ENCODE measurements around the gene LSAMP. TPM values are rescaled to one million over a fixed set of nuclear protein-coding genes. Genes with fewer than 3 reads are reported as not detected.
"Not testable (repeated sequence)": the region's sequence is repeated elsewhere in the genome, so short reads cannot be mapped to it uniquely, and the experiment has no call there.

LSAMP gene
- polyA plus RNA-seq, 4 donors: 12.7 to 16.7 (median 14.2) TPM

DNA sequence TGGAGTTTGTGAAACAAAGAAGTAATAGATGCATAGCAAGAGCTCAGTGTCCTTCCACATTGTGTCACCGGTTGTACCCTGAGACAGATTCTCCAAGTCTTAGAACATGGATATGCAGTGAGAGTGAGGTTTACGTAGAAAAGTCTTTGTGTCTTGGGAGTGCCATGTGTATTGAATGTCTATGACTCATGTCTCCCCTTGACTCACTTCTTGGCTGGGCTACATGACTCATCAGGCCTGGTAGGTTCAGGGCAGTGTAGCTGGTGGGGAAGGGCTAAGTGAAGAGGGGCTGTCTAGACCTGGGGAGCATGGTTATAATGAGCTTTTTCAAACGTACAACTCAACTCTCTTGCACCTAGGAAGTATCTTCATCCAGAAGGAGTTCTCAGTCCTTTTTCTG, 654.5 kb downstream of the LSAMP start:
- DNase-seq (ENCODE audit: low read depth in 4 of 4, low spot score in 3 of 4): no peak

DNA sequence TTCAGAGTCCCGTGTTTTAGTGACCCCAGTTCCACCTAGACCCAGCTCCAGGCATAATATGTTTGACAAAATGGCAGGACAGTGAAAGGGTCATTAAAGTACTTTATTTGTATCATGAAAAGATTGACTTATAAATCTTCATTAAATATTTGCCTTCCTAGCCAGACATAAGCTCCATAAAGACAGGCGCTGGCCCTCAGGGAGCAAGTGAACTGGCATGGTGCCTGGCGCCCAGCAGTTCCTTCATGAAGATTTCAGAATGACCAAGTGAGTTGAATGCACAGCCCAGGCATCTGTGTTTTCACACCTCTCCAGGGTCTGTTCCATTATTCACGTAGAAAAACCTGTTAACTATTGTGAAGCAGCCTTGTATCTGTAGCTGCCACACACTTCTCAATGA, 655.8 kb downstream of the LSAMP start:
- no peak for DNase-seq (ENCODE audit: low read depth in 4 of 4, low spot score in 3 of 4)

DNA sequence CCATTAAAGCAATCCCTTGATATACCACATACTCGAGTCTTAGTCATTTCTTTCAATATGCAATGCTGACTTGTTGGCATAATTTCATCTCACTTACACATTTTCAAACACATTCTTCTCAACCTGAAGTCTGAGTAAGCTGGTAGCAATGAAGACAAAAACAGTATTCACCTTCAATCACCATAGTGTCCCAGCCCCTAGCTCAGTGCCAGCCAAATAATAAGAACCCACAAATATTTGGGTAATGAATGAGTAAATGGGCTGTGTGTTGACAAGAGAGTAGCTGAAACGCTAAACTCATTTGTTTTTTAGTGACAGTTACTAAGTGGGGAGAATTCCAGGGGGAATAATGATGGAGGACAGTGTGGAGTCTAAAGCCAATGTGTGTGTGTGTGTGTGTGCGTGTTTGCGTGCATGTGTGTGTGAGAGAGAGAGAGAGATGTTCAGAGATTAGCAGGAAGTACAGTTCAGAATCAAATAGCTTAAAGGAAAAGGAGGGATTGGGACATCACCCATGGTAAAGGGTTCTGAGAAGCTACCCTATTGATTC, 656.3 kb downstream of the LSAMP start:
- DNase-seq (ENCODE audit: low read depth in 4 of 4, low spot score in 3 of 4): no peak

DNA sequence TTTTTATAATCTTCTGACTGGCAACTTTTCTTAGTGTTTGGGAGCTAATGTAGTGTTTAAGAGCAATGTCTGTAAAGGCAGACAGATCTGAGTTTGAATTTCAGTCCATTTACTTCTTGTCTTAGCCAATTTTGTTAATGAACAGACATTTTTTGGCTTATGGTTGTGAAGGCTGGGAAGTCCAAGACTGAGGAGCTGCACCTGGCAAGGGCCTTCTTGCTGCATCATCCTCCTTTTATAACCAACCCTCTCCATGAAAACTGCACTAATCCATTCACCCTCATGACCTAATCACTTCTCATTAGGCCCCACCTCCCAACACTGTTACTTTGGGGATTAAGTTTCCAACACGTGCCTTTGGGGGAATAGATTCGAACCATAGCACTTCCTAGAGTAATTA, 657.5 kb downstream of the LSAMP start:
- DNase-seq (ENCODE audit: low read depth in 4 of 4, low spot score in 3 of 4): no peak

DNA sequence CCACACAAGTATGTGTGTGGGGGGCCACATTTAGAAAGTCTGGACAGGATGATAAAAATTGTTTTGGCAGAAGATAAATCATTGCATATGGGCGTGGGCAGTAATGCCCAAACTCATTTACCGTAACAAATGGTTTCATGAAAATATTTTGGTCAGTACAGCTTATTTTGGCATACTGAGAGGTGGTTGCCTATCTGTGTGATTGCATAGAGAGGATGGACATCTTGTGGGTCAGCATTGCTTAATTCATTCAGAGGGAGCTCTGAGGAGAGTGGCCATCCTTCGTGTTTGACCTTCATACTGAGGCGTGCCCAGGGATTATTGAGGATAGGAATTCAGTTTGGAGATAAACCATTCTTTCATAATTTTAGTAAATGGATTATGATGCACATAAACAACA, 659.5 kb downstream of the LSAMP start:
- no peak for DNase-seq (ENCODE audit: low read depth in 4 of 4, low spot score in 3 of 4)

DNA sequence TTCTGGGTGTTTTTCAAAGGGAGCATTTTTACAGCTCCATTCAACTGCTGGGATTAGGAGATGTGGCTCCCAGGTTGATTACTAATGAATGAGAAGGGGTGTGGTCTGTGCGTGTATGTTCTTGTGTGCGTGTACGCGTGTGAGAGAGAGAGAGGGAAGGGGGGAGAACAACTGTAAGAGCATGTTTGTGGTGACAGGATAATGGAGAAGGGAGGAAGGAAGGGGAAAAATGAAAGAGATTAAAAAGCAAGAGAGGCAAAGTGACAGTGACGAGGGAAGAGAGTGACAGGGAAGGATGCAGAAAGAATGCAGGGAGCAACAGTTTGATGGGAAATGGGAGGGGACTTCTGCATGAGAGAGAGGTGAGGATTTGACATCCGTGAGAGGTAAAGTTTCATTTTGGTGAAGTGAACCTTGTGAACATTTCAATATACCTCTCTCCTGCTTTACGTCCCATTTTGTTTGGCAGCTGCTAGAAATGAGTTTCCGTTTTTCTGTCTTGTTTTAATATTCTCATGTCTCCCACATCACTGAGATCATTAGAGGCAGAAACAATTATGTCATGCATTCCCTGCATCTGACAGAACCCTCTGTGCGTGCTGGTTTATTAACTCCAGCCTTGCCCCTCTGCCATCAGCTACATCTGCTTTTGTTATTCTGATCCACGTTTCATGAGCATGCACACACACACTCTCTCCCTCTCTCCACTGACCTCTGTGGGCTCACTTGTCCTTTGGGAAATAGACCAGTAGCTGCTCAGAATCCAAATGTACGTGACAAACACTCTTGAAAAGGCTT, 660.3 kb downstream of the LSAMP start:
- peak in 1 of 4 donors; percentile 8 for DNase-seq (ENCODE audit: low read depth in 4 of 4, low spot score in 3 of 4)

DNA sequence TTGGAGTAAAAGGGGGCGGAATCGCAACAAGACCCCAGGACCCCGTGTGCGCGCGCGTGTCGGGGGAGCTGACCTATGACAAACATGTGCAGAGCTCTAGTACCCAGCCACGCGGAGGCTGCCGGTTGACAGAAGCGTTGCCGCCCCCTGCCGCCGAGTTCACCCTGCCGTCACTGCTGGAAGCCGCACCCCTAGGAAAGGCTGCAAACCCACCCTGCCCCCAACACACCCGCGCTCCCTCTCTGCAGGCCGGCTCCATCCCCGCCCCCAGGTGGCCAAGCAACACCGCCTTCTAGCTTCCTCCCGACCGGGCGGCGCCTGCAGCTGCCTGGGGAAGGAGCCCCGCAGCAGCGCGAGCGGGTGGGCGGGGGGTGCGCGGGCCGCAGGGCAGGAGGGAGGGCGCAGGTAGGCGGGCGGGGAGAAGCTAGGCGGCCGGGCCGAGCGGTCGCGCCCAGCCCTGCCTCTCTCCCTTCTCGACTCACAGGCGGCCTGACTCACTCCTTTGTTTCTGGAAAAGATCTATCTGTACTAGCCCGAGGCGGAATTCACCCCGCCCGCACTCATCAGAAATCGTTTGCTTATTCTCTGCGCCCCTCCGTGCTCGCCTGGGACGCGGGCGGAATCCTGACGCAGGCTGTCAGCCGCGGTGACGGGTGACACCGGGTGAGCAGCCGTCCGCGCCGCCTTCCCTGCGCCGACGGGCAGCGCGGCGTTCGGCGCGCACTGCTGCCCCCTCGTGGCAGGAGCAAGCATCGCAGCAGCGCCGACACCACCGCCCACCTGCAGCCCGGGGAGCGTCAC, 661.1 kb downstream of the LSAMP start:
- DNase-seq (ENCODE audit: low read depth in 4 of 4, low spot score in 3 of 4): peak; percentile 84 to 90 (median 86)

DNA sequence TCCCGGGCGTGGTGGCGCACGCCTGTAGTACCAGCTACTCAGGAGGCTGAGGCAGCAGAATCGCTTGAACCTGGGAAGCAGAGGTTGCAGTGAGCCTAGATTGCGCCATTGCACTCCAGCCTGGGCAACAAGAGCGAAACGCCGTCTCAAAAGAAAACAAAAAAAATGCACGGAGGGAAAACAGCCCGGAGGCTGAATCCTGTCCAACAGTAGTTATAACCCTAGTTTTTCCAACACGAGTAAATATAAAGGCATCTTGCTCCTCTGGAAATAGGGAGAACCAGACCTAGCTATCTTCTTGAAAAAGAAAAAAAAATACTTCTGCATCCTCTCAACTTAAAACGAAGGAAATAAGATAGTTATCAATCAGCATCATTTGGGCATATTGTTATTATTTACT, 661.9 kb downstream of the LSAMP start:
- DNase-seq (ENCODE audit: low read depth in 4 of 4, low spot score in 3 of 4): not testable (repeated sequence)

DNA sequence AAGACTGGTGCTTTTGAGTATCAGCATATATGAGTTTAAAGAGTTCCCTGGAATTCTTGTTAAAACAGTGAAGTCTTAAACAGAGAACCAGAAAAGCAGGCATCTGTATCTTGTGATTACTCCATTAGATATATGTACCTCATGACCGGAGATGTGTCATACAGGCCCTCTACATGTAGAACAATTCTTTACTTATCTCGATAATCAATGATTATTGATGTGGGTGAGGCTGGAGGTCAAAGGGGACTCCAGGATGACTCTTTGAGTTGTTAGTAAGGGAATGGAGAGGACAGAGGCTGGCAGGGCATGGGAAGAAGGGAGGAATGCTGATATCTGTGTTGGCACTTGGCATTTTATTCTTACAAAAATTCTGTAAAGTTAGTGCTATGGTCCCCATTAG, 666.3 kb downstream of the LSAMP start:
- DNase-seq (ENCODE audit: low read depth in 4 of 4, low spot score in 3 of 4): no peak

DNA sequence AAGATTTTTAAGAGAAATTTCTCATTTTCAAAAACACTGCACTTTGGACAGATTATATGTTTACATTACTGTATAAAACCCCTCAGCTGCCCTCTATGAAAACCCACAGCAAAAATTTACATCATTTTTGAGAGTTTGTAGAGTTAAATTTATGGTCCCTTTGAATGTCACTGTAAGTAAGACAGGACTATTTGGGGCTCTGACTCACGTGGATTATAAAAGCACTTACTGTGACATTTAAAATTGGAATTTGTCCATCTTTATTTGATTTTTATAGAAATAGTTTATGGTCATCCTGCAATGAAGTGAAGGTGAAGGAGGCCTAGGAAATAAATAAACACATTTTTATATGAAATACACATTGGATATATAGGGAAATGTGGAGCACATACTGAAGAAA, 672.3 kb downstream of the LSAMP start:
- DNase-seq (ENCODE audit: low read depth in 4 of 4, low spot score in 3 of 4): no peak

DNA sequence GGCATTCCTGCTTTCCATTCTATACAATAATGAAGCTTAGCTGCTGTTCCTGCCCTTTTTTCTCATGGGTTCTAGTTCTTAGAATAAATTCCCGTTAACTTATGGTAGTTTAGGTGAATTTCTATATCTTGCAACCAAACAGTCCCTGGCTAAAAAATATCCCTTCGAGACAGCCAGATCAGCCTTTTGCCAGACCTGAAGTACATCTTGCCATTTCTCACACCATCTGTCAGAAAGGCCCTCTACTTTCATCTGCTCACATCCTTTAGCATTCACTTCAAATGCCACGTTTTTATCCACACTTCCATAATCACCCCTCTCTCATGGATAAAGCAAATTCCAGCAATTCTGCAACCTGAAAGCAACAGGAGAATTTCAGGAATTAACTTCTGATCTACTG, 676.6 kb downstream of the LSAMP start:
- DNase-seq (ENCODE audit: low read depth in 4 of 4, low spot score in 3 of 4): no peak

DNA sequence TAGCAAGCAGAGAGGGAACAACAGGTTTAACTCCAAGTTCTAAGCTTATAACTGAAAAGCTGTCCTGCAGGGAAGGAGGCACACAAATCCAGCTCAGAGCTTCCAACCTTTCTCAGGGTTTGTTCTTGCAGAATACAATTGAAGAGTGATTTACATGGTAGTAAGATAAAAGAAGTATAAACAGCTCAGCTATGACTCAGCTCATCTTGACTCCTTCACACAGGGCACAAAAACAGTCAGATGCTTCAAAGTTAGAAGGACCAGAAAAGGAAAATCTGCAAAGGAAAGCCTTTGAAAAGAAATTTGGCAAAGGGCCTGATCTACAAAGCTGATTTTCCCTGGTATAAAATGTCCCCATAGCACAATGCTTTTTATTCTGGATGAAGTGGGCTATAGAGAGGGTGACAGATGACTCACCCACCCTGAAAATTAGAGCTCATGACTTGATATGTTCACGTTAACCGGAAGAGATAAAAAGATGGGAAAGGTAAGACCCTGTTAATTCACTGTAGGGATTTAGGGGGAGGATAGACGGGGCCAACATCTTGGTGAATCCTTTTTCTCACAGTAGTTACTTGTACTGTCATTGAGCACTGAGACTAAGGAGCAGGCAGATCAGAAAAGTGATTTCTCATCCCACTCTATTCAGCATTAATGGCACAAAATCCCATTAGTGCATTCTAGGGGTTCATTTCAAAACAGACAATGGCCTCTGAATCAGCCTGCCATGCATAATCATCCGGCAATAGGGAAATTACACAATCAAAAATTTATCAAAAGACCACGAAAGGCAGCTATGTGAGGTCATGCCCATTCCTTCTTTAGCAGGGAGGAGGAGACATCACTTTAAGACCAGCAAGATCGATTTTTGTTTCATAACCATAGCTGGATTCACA, 678.5 kb downstream of the LSAMP start:
- DNase-seq (ENCODE audit: low read depth in 4 of 4, low spot score in 3 of 4): no peak

DNA sequence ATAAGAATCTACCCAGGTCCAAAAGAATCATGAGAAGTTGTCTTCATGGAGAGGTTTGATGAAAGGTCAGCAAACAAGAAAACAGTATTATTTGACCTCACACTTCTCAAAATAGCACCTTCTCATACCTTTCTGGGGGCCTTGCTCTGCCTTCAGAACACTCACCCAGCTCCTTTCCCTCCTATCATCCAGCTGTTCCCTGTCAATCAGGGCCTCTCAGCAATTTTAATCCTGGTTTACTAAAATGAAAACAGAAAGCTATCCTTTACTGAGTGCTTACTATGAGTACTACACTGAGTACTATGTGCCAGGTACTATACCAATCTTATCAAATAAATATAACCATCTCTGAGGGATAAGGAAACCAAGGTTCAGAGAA, 683.4 kb downstream of the LSAMP start:
- no peak for DNase-seq (ENCODE audit: low read depth in 4 of 4, low spot score in 3 of 4)

DNA sequence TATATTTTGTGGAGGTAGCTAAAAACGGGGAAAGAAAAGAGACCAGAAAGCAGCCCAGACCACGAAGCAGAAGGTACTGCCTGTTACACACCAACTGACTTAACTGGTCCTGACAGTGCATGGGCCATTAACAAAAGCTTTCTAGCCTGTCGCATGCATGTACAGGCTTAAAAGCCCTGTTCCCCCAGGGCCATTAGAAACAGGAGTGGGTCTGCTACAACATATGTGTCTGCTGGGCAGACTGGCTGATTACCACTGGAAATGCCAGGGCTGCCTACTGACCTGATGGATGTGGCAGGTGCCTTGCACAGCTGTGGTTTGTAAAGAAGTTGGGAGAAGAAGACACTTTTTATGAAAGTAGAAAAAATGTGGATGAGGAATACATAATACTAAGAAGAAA, 684.6 kb downstream of the LSAMP start:
- no peak for DNase-seq (ENCODE audit: low read depth in 4 of 4, low spot score in 3 of 4)

DNA sequence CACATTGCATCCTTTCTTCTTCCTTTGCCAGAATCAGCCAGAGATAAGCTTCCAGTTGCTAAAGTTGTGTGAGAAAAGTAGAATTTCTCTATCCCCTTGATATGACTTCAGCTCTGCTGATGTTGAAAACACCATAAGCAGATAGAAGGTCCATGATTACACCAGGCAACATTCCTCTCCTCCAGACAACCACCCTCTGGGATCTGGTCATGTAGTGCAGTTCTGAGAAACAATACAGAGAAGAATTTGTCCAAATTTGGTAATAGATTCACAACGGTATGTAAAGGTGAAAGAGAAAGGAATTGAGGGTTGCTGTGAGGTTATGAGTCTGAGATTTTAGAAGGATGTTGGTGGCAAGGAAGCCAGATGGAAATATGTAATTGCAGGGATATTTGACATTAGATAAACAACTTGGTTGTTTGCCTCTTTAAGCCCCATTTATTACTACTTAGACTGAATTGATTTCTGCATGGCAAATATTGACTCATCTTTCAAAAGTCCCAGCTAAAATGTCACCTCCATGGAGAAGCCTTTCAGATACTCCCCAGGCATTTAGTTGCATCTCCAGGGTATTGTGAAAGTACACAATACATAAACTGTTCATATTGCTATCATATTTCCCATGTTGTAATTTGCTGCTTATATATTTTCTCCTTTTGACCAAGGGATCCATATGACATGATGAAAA, 687.1 kb downstream of the LSAMP start:
- DNase-seq (ENCODE audit: low read depth in 4 of 4, low spot score in 3 of 4): no peak

DNA sequence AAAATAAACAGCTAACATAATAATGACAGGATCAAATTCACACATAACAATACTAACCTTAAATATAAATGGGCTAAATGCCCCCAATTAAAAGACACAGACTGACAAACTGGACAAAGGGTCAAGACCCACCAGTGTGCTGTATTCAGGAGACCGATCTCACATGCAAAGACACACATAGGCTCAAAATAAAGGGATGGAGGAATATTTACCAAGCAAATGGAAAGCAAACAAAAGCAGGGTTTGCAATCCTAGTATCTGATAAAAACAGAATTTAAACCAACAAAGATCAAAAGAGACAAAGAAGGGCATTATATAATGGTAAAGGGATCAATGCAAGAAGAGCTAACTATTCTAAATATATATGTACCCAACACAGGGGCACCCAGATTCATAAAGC, 692.3 kb downstream of the LSAMP start:
- not testable (repeated sequence) for DNase-seq (ENCODE audit: low read depth in 4 of 4, low spot score in 3 of 4)

Measured in right renal pelvis (tissue), 4 donors.